Measurements from ENCODE around the gene CYB561D1. TPM values are rescaled to one million over a fixed set of nuclear protein-coding genes. Genes with fewer than 3 reads are reported as not detected.

The CYB561D1 gene
- total RNA-seq, 2 experiments from 2014 or later, result 7.1 to 8.7 TPM

GRCh38 chr1:109481646-109482045 lies 12.2 kb upstream of the CYB561D1 start:
- Mint-ChIP-seq H3K9me3 (ENCODE audit: low read depth) (no peaks in the 10 kb centered on the region), H3K4me3 (no peak overlapping the region), H3K27ac (no peak overlapping the region), H3K27me3 (peaks cover 2% of the 10 kb centered on the region), H3K4me1 (peaks cover 33% of the 10 kb centered on the region), H3K36me3 (ENCODE audit: low read depth) (peaks cover 6% of the 10 kb centered on the region)
- CTCF ChIA-PET, result interaction anchor here (0.7 to 2.9 kb wide), 5 partner anchors 9 to 55 kb away, joined by 3 to 26 read pairs (median 11); partner anchors contain the start of gene CYB561D1
- intact Hi-C loops (cut with DNase I, micrococcal nuclease), result loop anchor here (2.0 to 5.0 kb wide), 5 partner anchors 141 to 734 kb away; partner anchors contain the start of genes STXBP3 (in 1 of the 2), TMEM167B (in 1 of the 2) and WDR47 (in 1 of the 2)
- DNase-seq (no peak), ATAC-seq (no peak)
- POLR2A ChIA-PET, result interaction anchor here (1.1 kb wide), 1 partner anchor 54 kb away, joined by 3 read pairs; no protein-coding TSS in a partner anchor

GRCh38 chr1:109482242-109482641 lies 11.7 kb upstream of the CYB561D1 start:
- Mint-ChIP-seq H3K36me3 (ENCODE audit: low read depth) (peaks cover 6% of the 10 kb centered on the region), H3K4me1 (peaks cover 33% of the 10 kb centered on the region), H3K4me3 (no peak overlapping the region), H3K27me3 (peaks cover 2% of the 10 kb centered on the region), H3K9me3 (ENCODE audit: low read depth) (no peaks in the 10 kb centered on the region), H3K27ac (no peak overlapping the region)
- ATAC-seq (no peak), DNase-seq (no peak)
- CTCF ChIA-PET, result interaction anchor here (1.1 to 2.9 kb wide), 7 partner anchors 8 to 82 kb away, joined by 4 to 26 read pairs (median 7); partner anchors contain the start of gene CYB561D1
- intact Hi-C loops (cut with DNase I, micrococcal nuclease), result loop anchor here (2.0 to 5.0 kb wide), 5 partner anchors 140 to 735 kb away; partner anchors contain the start of genes STXBP3 (in 1 of the 2), TMEM167B (in 1 of the 2) and WDR47 (in 1 of the 2)
- POLR2A ChIA-PET, result interaction anchor here (1.1 kb wide), 1 partner anchor 54 kb away, joined by 3 read pairs; no protein-coding TSS in a partner anchor

GRCh38 chr1:109482791-109483671 lies 10.9 kb upstream of the CYB561D1 start:
- CTCF ChIA-PET, result interaction anchor here (0.5 to 3.6 kb wide), 21 partner anchors 7 to 1299 kb away, joined by 3 to 26 read pairs (median 4); partner anchors contain the start of gene CYB561D1
- Mint-ChIP-seq H3K27me3 (peaks cover 2% of the 10 kb centered on the region), H3K9me3 (ENCODE audit: low read depth) (no peaks in the 10 kb centered on the region), H3K4me3 (peak overlapping the region; percentile 88), H3K36me3 (ENCODE audit: low read depth) (peaks cover 9% of the 10 kb centered on the region), H3K4me1 (peaks cover 33% of the 10 kb centered on the region), H3K27ac (peak overlapping the region; percentile 89)
- peak; percentile 60 for DNase-seq
- ATAC-seq, result peak; percentile 47
- intact Hi-C loops (cut with DNase I, micrococcal nuclease), result loop anchor here (1.0 to 5.0 kb wide), 12 partner anchors 11 to 856 kb away; partner anchors contain the start of genes PSMA5 (in 2 of the 2), AHCYL1 (in 1 of the 2), AMIGO1 (in 1 of the 2) and CYB561D1 (in 1 of the 2)
- POLR2A ChIA-PET, result interaction anchor here (0.6 to 1.7 kb wide), 6 partner anchors 10 to 200 kb away, joined by 3 to 8 read pairs (median 3); partner anchors contain the start of genes CYB561D1 and PSRC1

- H3K4me1 Mint-ChIP-seq, result peaks cover 33% of the 10 kb centered on the region
- ATAC-seq, result peak; percentile 79
- no peaks in the 10 kb centered on the region for H3K9me3 Mint-ChIP-seq (ENCODE audit: low read depth)
- DNase-seq, result peak; percentile 96
- peaks cover 9% of the 10 kb centered on the region for H3K36me3 Mint-ChIP-seq (ENCODE audit: low read depth)
- CTCF ChIA-PET, result interaction anchor here (0.5 to 3.6 kb wide), 18 partner anchors 9 to 1298 kb away, joined by 3 to 26 read pairs (median 4); partner anchors contain the start of gene CYB561D1
- H3K4me3 Mint-ChIP-seq, result peak within 1 kb of the TSS; percentile 88
- intact Hi-C loops (cut with DNase I, micrococcal nuclease), result loop anchor here (1.0 to 5.0 kb wide), 14 partner anchors 10 to 855 kb away; partner anchors contain the start of genes PSMA5 (in 2 of the 2), AHCYL1 (in 1 of the 2), AMIGO1 (in 1 of the 2) and CELSR2 (in 1 of the 2)
- H3K27me3 Mint-ChIP-seq, result no peaks in the 10 kb centered on the region
- peak within 1 kb of the TSS; percentile 96 for H3K27ac Mint-ChIP-seq
- POLR2A ChIA-PET, result interaction anchor here (0.6 to 1.7 kb wide), 5 partner anchors 9 to 201 kb away, joined by 3 to 8 read pairs (median 3); partner anchors contain the start of genes CYB561D1 and PSRC1
These were observed 10.0 kb upstream of the CYB561D1 start, which contains the start of gene ATXN7L2 for GRCh38 chr1:109483672-109484518. Gene ATXN7L2, plus strand, starts transcription at chr1:109483905. Its CDS starts 49 bp downstream, at chr1:109483954.

- CTCF ChIA-PET, result interaction anchor here (0.7 to 3.6 kb wide), 7 partner anchors 9 to 50 kb away, joined by 4 to 26 read pairs (median 13); partner anchors contain the start of gene CYB561D1
- DNase-seq (peak; percentile 40), ATAC-seq (no peak)
- intact Hi-C loops (cut with DNase I, micrococcal nuclease), result loop anchor here (1.0 to 5.0 kb wide), 6 partner anchors 136 to 737 kb away; partner anchors contain the start of genes CELSR2 (in 1 of the 2), STXBP3 (in 1 of the 2), TMEM167B (in 1 of the 2) and WDR47 (in 1 of the 2)
- peak overlapping the region; percentile 88 for H3K4me3 Mint-ChIP-seq
- peaks cover 33% of the 10 kb centered on the region for H3K4me1 Mint-ChIP-seq
- peak overlapping the region; percentile 96 for H3K27ac Mint-ChIP-seq
- no peaks in the 10 kb centered on the region for H3K27me3 Mint-ChIP-seq
- H3K36me3 Mint-ChIP-seq (ENCODE audit: low read depth), result peaks cover 9% of the 10 kb centered on the region
- H3K9me3 Mint-ChIP-seq (ENCODE audit: low read depth), result no peaks in the 10 kb centered on the region
- POLR2A ChIA-PET, result interaction anchor here (1.4 to 1.7 kb wide), 2 partner anchors 9 to 59 kb away, joined by 4 to 8 read pairs; partner anchors contain the start of gene CYB561D1
These were observed 9.3 kb upstream of the CYB561D1 start for GRCh38 chr1:109484519-109484975.

- H3K4me3 Mint-ChIP-seq, result peak overlapping the region; percentile 88
- H3K36me3 Mint-ChIP-seq (ENCODE audit: low read depth), result peaks cover 11% of the 10 kb centered on the region
- no peaks in the 10 kb centered on the region for H3K9me3 Mint-ChIP-seq (ENCODE audit: low read depth)
- ChIA-PET CTCF (interaction anchor here (0.6 to 3.6 kb wide), 7 partner anchors 9 to 49 kb away, joined by 4 to 16 read pairs (median 8); partner anchors contain the start of gene CYB561D1), POLR2A (no interaction called here)
- intact Hi-C loops (cut with DNase I, micrococcal nuclease), result loop anchor here in 1 of 2 experiments (2.0 kb wide), 1 partner anchor 136 kb away; no protein-coding TSS in a partner anchor
- no peak for ATAC-seq
- peak overlapping the region; percentile 96 for H3K27ac Mint-ChIP-seq
- peaks cover 33% of the 10 kb centered on the region for H3K4me1 Mint-ChIP-seq
- DNase-seq, result peak; percentile 25
- no peaks in the 10 kb centered on the region for H3K27me3 Mint-ChIP-seq
These were observed 8.9 kb upstream of the CYB561D1 start for GRCh38 chr1:109485001-109485400.

- Mint-ChIP-seq H3K4me1 (peaks cover 31% of the 10 kb centered on the region), H3K27me3 (no peaks in the 10 kb centered on the region), H3K9me3 (ENCODE audit: low read depth) (no peaks in the 10 kb centered on the region), H3K27ac (no peak overlapping the region), H3K4me3 (no peak overlapping the region), H3K36me3 (ENCODE audit: low read depth) (peaks cover 13% of the 10 kb centered on the region)
- ATAC-seq, result no peak
- DNase-seq, result no peak
- ChIA-PET CTCF (interaction anchor here (0.7 to 26.9 kb wide), 4 partner anchors 16 to 388 kb away, joined by 3 to 864 read pairs (median 10); partner anchors contain the start of gene GPR61), POLR2A (no interaction called here)
- intact Hi-C loops (cut with DNase I, micrococcal nuclease), result no loop called here
These were observed 6.6 kb upstream of the CYB561D1 start for GRCh38 chr1:109487261-109487660.

- Mint-ChIP-seq H3K36me3 (ENCODE audit: low read depth) (peaks cover 15% of the 10 kb centered on the region), H3K27ac (no peak overlapping the region), H3K9me3 (ENCODE audit: low read depth) (no peaks in the 10 kb centered on the region), H3K4me3 (no peak overlapping the region), H3K4me1 (peaks cover 27% of the 10 kb centered on the region), H3K27me3 (no peaks in the 10 kb centered on the region)
- no peak for DNase-seq
- intact Hi-C loops (cut with DNase I, micrococcal nuclease), result no loop called here
- ChIA-PET CTCF (interaction anchor here (0.6 to 26.9 kb wide), 4 partner anchors 44 to 629 kb away, joined by 3 to 864 read pairs (median 3); partner anchors contain the start of gene GPR61), POLR2A (interaction anchor here (0.5 kb wide), 1 partner anchor 67 kb away, joined by 5 read pairs; no protein-coding TSS in a partner anchor)
- ATAC-seq, result no peak
These were observed 5.7 kb upstream of the CYB561D1 start for GRCh38 chr1:109488201-109488600.

- intact Hi-C loops (cut with DNase I, micrococcal nuclease), result no loop called here
- CTCF ChIA-PET, result interaction anchor here (0.7 to 26.9 kb wide), 2 partner anchors 43 to 629 kb away, joined by 3 to 864 read pairs; partner anchors contain the start of gene GPR61
These were observed 5.2 kb upstream of the CYB561D1 start for GRCh38 chr1:109488696-109489095.

More at GRCh38 chr1:109488696-109489095, 5.2 kb upstream of the CYB561D1 start:
- peaks cover 28% of the 10 kb centered on the region for H3K4me1 Mint-ChIP-seq
- POLR2A ChIA-PET, result interaction anchor here (0.5 kb wide), 1 partner anchor 68 kb away, joined by 5 read pairs; no protein-coding TSS in a partner anchor
- no peak for ATAC-seq
- no peak overlapping the region for H3K27ac Mint-ChIP-seq
- H3K9me3 Mint-ChIP-seq (ENCODE audit: low read depth), result no peaks in the 10 kb centered on the region
- no peak overlapping the region for H3K4me3 Mint-ChIP-seq
- no peaks in the 10 kb centered on the region for H3K27me3 Mint-ChIP-seq
- H3K36me3 Mint-ChIP-seq (ENCODE audit: low read depth), result peaks cover 15% of the 10 kb centered on the region
- DNase-seq, result no peak

Data from activated CD4-positive, alpha-beta T cell treated with anti-CD3 and anti-CD28 coated beads for 36 hours (primary cell).